ENCODE results near the gene CFAP46. TPM values are rescaled to one million over a fixed set of nuclear protein-coding genes. Genes with fewer than 3 reads are reported as not detected.

CFAP46 gene
- total RNA-seq, 1 experiment from 2014 or later: not detected

DNA sequence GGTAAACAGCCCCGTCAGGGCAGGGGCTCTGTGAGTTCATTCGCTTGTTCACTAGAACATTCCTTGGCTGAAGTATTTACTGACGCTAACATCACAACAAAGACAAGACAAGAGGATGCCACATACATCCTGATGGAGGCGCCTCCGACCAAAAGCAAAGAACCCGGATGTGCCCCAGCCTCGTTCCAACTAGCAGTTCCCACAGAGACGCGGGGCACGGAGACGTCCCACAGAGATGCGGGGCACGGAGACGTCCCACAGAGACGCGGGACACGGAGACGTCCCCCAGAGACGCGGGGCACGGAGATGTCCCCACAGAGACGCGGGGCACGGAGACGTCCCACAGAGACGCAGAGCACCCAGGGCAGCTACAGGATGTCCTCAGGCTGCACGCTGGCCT is 35.4 kb upstream of the CFAP46 start:
- Mint-ChIP-seq H3K27me3 (ENCODE audit: unreplicated experiment) (peaks cover 65% of the 10 kb centered on the region), H3K36me3 (ENCODE audit: insufficient read depth, unreplicated experiment) (no peaks in the 10 kb centered on the region), H3K4me1 (ENCODE audit: low read depth, unreplicated experiment) (no peaks in the 10 kb centered on the region), H3K4me3 (ENCODE audit: low read depth, unreplicated experiment) (no peak overlapping the region), H3K9me3 (ENCODE audit: low read depth, unreplicated experiment) (no peaks in the 10 kb centered on the region), H3K27ac (ENCODE audit: unreplicated experiment) (no peak overlapping the region)
- no peak for TF ChIP-seq CTCF (IDR thresholded peaks at IDR 0.05; ENCODE audit: unreplicated experiment)
- intact Hi-C loops (cut with micrococcal nuclease; ENCODE audit: unreplicated experiment): no loop called here
- DNase-seq: no peak
- BruUV-seq (replicated peaks): no TSS peak
- CTCF ChIA-PET: no interaction called here

DNA sequence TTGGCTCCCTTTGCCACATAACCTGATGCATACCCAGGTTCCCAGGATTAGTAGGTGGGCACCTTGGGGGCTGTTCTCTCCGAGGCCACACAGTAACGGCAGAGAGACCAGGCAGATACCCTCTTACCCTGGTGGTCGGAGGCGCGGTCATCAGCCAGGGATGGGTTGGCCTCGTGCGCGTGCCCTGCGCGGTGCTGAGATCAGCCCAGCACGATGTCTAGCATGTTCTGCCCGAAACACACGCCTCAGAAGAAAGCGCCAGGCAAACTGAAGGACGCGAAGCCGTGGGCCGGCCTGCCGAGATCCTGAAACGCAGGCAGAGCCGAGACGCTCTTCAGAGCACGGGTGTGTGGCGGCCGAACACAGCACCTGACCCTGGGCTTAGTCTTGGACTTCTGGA is 34.7 kb upstream of the CFAP46 start:
- no TSS peak for BruUV-seq (replicated peaks)

GRCh38 chr10:132975831-132976682 is 33.7 kb upstream of the CFAP46 start:
- Mint-ChIP-seq H3K4me3 (ENCODE audit: low read depth, unreplicated experiment) (no peak overlapping the region), H3K36me3 (ENCODE audit: insufficient read depth, unreplicated experiment) (no peaks in the 10 kb centered on the region), H3K4me1 (ENCODE audit: low read depth, unreplicated experiment) (no peaks in the 10 kb centered on the region), H3K9me3 (ENCODE audit: low read depth, unreplicated experiment) (no peaks in the 10 kb centered on the region), H3K27ac (ENCODE audit: unreplicated experiment) (no peak overlapping the region), H3K27me3 (ENCODE audit: unreplicated experiment) (peaks cover 77% of the 10 kb centered on the region)
- no TSS peak for BruUV-seq (replicated peaks)
- no peak for TF ChIP-seq CTCF (IDR thresholded peaks at IDR 0.05; ENCODE audit: unreplicated experiment)
- DNase-seq: no peak
- intact Hi-C loops (cut with micrococcal nuclease; ENCODE audit: unreplicated experiment): no loop called here
- CTCF ChIA-PET: no interaction called here

More for the DNA sequence above, 34.7 kb upstream of the CFAP46 start:
- intact Hi-C loops (cut with micrococcal nuclease; ENCODE audit: unreplicated experiment): no loop called here
- no peak overlapping the region for H3K27ac Mint-ChIP-seq (ENCODE audit: unreplicated experiment)
- no peak for TF ChIP-seq CTCF (IDR thresholded peaks at IDR 0.05; ENCODE audit: unreplicated experiment)
- peaks cover 72% of the 10 kb centered on the region for H3K27me3 Mint-ChIP-seq (ENCODE audit: unreplicated experiment)
- no peak overlapping the region for H3K4me3 Mint-ChIP-seq (ENCODE audit: low read depth, unreplicated experiment)
- H3K36me3 Mint-ChIP-seq (ENCODE audit: insufficient read depth, unreplicated experiment): no peaks in the 10 kb centered on the region
- no peaks in the 10 kb centered on the region for H3K9me3 Mint-ChIP-seq (ENCODE audit: low read depth, unreplicated experiment)
- no peak for DNase-seq
- CTCF ChIA-PET: no interaction called here
- no peaks in the 10 kb centered on the region for H3K4me1 Mint-ChIP-seq (ENCODE audit: low read depth, unreplicated experiment)

GRCh38 chr10:132974886-132975830 is 32.8 kb upstream of the CFAP46 start:
- Mint-ChIP-seq H3K4me1 (ENCODE audit: low read depth, unreplicated experiment) (no peaks in the 10 kb centered on the region), H3K27me3 (ENCODE audit: unreplicated experiment) (peaks cover 78% of the 10 kb centered on the region), H3K4me3 (ENCODE audit: low read depth, unreplicated experiment) (no peak overlapping the region), H3K36me3 (ENCODE audit: insufficient read depth, unreplicated experiment) (no peaks in the 10 kb centered on the region), H3K9me3 (ENCODE audit: low read depth, unreplicated experiment) (no peaks in the 10 kb centered on the region), H3K27ac (ENCODE audit: unreplicated experiment) (no peak overlapping the region)
- TF ChIP-seq CTCF (IDR thresholded peaks at IDR 0.05; ENCODE audit: unreplicated experiment): no peak
- no peak for DNase-seq
- CTCF ChIA-PET: no interaction called here
- intact Hi-C loops (cut with micrococcal nuclease; ENCODE audit: unreplicated experiment): no loop called here
- BruUV-seq (replicated peaks): no TSS peak

Measured in Calu3 (cell line).